Measurements from ENCODE around the gene ANKS1A.
A peak's percentile ranks its signal among the peaks of the same experiment; 100 is the strongest.

Gene ANKS1A

GRCh38 chr6:35044761-35045421 lies 155.8 kb downstream of the ANKS1A start:
- DNase-seq = peak; percentile 79

GRCh38 chr6:35046103-35046502 lies 157.0 kb downstream of the ANKS1A start:
- no peak for DNase-seq

GRCh38 chr6:35046862-35047261 lies 157.8 kb downstream of the ANKS1A start:
- no peak for DNase-seq

- DNase-seq = no peak
Measured at GRCh38 chr6:35047265-35048011, 158.4 kb downstream of the ANKS1A start.

- DNase-seq = no peak
Measured at GRCh38 chr6:35048031-35048613, 159.1 kb downstream of the ANKS1A start.

GRCh38 chr6:35048631-35049083 lies 159.6 kb downstream of the ANKS1A start:
- DNase-seq = no peak

GRCh38 chr6:35049156-35049735 lies 160.2 kb downstream of the ANKS1A start:
- no peak for DNase-seq

- DNase-seq = peak; percentile 29
Measured at GRCh38 chr6:35049900-35050756, 161.1 kb downstream of the ANKS1A start.

- no peak for DNase-seq
Measured at GRCh38 chr6:35050757-35051330, 161.8 kb downstream of the ANKS1A start.

- no peak for DNase-seq
Measured at GRCh38 chr6:35051396-35051795, 162.3 kb downstream of the ANKS1A start.

- no peak for DNase-seq
Measured at GRCh38 chr6:35051997-35052583, 163.0 kb downstream of the ANKS1A start.

- DNase-seq = no peak
Measured at GRCh38 chr6:35052694-35053565, 163.9 kb downstream of the ANKS1A start.

GRCh38 chr6:35053701-35054100 lies 164.6 kb downstream of the ANKS1A start:
- DNase-seq = no peak

GRCh38 chr6:35054106-35054742 lies 165.2 kb downstream of the ANKS1A start:
- DNase-seq = no peak

- DNase-seq = no peak
Measured at GRCh38 chr6:35054743-35055130, 165.7 kb downstream of the ANKS1A start.

- no peak for DNase-seq
Measured at GRCh38 chr6:35055891-35056290, 166.8 kb downstream of the ANKS1A start.

GRCh38 chr6:35056952-35057351 lies 167.9 kb downstream of the ANKS1A start:
- no peak for DNase-seq

GRCh38 chr6:35057449-35058357 lies 168.6 kb downstream of the ANKS1A start:
- DNase-seq = no peak

GRCh38 chr6:35058358-35058675 lies 169.3 kb downstream of the ANKS1A start:
- DNase-seq = no peak
